Measurements from ENCODE around the gene LRFN2.
A peak's percentile ranks its signal among the peaks of the same experiment; 100 is the strongest.

LRFN2 gene

DNA sequence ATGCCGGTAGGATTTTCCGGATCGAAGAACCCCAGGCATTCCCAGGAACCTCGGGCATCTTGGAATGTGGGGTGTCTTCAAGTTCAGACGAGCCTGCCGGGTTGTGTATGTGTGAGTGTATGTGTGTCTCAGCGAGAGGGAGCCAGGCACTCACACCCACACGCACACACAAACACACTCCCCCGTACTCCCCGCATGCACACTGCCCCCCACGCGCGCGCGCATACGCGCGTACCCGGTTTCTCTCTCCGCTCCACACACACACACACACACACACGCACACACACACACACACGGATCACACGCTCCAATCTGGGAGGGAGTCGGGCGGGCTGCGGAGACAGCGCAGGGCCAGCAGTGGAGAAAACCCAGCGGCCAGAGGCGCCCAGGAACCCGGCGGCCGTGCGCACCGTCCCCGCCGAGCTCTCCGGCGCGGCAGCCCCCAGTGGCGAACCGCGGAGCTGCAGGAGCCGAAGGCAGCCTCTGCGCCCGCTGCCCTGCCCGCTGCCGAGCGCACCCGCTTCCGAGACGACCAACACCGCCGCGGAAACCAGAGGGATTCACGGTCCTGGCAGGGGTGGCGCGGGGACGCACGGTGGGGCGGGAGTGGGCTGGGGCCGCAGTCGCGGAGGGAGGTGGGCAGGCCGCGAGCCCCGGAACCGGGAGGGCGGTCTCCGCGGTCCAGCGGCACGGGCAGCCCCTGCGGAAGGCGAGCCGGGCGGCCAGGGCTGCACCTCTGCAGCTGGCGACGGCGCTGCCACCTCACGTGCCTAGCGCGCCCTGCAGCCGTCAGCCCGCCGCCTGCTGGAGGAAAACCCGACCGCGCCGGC lies at the start of gene LRFN2:
Gene LRFN2 (minus strand): TSS at position 125 of the 830 bp plus-strand sequence.
- DNase-seq = peak; percentile 61

DNA sequence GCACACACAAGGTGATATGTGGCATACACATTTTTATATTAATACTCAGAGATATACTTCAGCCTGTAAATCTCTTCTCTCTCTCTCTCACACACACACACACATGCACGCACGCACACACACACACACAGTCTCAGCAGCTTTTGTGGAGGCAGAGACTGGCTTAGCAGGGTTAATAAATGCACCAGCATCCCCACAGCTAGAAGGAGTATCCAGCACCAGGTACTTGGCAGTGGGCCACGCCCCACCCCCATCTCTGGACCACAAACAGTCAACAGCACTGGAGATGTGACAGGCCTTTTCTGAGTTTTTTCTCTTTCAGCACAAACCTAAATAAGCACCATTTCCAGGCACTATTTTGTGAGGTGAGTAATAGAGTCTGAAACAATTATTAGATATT lies 47.3 kb upstream of the LRFN2 start:
- DNase-seq = no peak

DNA sequence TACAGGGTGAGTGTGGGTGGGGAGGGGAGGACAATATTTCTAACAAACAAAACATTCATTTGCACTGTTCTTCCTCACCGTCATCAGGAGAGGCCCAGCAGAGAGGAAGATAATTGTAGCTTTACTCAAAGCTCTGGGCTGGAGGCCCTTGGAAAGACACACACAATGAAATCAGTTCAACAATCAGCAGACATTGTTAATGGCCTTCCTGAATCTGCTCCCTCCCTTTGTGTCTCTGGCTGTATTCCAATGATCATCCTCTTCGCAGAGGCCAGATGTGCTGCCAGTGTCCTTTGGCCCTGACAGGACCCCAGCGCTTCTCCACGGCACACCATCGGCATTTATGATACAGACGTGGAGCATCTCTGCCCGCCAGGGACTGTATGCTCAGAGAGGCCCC lies 44.6 kb upstream of the LRFN2 start:
- no peak for DNase-seq

DNA sequence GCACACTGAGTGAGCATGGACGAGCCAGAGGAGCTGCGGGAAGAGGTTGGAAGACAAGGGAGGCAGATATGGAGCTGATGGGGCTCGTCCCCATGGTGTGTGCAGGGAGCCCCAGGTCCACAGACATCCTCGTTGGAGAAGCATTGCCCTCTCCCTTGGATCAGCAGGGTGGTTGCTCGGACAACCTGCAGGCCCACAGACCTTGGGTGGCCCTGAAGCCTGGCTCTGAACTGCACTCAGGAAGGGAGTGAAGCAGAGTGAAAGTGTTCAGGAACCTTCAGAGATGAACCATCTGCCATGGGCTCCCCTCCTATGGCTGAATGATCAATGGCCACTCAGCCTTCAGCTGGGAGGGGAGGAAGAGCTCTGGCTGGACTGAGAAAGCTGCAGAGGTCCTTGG lies 43.3 kb upstream of the LRFN2 start:
- no peak for DNase-seq

DNA sequence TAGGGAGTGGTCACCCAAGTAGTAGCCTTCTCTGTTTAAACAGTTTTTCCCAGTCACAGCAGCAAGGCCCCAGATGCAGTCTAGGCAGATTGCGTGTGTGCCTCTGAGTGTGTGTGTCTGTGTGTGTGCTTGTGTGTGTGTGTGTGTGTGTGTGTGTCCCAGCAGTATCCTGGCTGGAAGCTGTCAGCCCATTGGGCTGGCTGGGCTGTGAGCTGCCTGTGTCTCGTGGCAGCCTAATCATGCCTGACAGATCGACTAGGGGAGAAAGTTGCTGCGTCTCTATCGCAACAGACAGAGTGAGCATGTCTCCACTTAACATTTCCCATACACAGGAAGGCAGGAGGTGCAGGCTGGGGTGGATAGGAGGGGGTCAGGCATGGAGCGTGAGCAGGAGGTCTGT lies 42.9 kb upstream of the LRFN2 start:
- DNase-seq = no peak

DNA sequence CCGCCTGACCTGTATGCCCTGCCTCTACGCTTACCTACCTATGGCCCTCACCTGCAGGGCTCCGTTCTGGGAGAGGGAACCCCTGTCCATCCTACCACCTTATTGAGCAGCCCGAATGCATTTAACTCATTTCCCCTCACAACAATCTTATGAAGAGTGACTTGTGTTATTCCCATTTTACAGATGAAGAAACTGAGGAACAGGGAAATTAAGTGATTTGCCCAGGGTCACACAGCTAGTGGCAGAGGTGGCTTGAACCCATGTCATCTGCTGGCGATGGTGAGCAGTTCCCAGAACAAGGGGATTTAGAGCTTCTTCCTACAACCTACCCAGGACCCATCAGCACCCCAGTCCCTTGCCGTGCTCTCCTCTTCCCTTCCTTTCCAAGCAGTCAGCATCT lies 42.3 kb upstream of the LRFN2 start:
- DNase-seq = no peak

DNA sequence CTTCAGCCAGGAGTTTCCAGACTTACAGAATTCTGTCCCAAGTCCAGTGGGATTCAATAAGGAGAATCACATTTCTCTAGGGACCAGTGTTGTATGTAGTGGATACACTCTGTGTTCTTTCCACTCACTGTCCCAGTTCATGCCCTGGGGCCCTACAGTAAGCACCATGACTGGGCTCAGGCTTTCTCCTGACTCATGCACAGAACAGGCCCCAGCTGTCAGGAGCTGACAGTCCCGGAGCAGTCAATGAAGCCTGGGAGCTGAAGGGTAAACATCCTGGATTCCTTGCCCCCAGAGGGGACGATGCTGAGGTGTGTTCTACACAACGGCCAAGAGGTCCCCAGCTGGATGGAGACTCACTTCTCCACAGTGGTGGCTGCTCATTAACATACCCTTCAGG lies 40.2 kb upstream of the LRFN2 start:
- DNase-seq = no peak

DNA sequence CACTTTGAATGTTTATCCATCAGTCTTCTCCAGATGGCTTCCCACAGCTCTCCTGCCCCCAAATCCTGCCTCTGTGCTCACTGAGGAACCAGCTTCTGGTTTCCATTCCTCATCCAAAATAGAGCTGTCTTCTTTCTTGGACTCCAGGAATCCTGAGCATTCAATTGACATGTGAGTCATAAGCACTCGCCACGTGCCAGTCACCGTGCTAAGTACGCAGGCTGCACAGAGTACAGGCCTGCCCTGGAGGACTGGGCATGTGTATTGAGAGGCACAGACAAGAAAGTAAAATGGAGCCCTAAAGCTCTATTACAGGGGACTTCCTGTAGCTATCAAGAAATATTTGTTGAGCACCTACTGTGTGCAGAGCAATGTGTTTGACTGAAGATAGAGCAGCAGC lies 39.7 kb upstream of the LRFN2 start:
- DNase-seq = no peak

DNA sequence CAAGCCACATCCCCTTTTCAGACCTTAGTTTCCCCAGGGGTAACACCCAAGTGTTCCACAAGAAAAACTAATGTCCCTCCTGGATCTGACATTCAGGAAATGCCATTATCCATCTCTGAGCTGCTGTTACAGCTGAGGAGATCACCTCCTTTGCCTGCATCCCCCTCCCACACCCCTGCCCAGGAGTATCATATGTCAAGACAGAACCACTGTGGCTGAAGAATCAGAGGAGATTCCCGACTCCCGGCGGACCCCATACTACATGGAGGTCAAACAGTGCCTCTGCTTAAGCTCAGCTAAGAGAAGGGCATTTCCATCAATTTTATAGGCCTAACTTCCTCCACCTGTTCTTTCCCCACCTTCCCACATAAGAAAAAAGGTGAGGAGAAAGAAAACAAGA lies 36.8 kb upstream of the LRFN2 start:
- DNase-seq = no peak

DNA sequence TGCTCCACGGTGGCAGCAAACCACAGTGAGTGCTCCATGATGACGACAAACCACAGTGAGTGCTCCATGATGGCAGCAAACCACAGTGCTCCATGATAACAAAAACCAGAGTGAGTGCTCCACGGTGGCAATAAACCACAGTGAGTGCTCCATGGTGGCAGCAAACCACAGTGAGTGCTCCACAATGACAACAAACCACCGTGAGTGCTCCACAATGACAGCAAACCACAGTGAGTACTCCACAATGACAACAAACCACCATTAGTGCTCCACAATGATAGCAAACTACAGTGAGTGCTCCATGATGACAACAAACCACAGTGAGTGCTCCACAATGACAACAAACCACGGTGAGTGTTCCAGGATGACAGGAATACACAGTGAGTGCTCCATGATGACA lies 36.0 kb upstream of the LRFN2 start:
- DNase-seq = no peak

DNA sequence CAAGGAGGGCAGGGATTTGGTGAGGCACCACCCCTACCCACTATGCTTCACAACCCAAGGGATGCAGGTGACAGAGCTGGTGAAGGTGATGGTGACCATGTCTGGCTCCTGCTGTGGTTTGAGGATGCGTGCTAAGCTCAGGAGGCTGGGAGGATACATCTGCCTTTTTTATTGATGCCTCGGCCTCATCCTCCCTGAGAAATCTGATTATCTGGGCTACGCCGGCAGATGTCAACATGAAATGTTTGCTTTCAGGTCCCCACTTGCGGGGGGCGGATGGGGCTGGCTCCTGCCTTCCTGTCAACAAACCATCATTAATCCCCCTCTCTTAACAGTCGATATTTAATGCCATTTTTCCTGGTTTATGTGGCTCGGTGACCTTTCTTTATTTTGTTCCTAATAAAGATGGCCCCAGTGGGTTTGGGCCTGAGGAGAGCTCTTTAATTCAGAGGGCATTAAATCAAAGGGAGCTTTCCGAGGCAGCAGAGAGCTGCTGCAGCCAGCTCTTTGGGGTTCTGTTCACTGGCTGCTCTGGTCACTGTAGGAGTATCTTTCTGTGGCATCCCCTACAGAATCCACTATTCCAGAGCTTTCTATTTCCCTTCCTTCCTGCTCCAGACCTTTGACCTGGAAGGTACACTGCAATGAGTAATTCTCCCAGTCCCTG lies 33.5 kb upstream of the LRFN2 start:
- DNase-seq = no peak

DNA sequence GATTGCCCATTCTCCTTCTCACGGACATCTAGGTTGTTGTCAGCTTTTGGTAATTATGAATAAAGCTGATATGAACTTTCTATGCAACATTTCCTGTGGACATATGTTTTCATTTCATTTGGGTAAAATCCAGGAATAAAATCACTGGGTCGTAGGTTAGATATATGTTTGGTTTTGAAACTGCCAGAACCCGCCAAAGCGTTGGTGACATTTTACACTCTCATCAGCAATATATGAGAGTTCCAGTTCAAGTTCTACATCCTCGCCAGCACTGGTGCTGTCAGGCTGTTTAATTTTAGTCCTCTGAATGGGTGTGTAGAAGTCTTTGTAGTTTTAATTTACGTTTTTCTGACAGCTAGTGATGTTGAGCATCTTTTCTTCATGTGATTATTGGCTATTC lies 27.5 kb upstream of the LRFN2 start:
- DNase-seq = no peak

DNA sequence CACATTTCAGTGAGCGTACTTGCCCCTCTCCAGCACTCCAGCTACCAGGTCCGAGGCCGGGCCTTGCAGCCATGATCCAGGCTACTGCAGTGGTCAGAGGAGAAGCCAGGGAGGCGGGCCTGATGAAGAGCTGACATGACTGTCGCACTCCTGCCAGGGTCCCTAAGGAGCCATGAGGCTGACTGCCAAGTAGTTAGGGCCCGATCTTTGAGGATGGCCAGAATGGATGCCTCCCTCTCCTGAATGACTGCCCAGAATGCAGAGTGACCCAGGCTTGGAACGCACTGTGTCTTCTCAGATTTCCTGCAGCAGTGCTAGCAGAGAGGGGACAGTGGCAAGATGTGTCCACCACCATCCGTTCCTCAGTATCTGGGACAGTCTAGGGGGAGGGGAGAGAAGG lies 24.7 kb upstream of the LRFN2 start:
- DNase-seq = no peak

DNA sequence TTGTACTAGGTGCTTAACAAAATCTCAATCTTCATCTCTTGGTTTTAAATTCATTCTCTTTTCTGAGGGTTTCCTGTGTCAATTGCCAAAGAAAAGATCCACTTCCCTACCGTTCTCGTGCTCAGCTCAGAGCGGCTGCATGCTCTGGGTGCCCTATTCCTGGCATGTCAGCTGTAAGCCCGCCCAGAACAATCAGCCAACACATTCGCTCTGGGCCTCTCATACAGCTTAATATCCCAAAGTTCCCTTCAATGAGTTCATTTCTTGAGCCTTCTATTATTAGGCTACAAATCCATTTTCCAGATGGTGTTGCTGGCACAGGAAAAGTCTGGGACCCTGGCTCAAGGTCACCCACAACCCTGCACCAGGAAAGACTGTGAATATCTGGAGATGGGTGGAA lies 24.3 kb upstream of the LRFN2 start:
- DNase-seq = no peak

DNA sequence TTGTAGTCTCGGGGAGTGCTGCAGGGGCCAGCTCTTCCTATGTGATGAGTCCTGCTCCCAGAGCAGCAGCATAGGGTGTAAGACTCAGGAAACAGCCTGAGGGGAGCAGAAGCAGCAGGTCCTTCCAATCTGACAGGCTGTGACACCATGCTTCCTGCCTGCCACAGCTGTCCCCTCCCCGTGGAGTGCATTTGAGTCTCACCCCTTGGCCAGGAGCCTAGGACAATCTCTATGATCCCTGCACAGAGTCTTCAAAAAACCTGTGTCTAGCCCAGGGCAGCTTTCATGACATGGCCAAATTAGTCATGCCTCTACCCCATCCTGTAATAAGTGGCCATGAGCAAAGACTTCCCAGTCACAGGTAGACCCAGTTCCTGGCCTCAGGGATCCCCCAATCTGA lies 23.1 kb upstream of the LRFN2 start:
- no peak for DNase-seq

DNA sequence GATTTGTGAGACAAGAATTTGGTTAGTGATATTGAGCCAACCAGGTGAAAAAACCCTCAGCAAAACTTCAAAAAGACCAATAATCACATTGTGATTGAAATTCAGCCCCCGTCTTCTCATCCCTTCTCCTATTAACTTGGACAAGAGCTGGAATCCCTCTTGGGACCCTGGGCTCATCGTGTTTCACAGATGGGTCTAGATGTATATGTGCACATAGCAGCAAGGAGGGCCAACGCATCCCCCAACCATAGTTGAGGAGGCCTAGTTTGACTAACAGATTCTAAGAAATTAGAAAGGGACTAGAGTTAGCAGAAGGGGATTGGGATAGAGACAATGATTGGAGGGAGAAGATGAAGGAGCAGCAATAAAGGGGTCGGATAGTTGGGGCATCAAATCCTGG lies 19.8 kb upstream of the LRFN2 start:
- no peak for DNase-seq

DNA sequence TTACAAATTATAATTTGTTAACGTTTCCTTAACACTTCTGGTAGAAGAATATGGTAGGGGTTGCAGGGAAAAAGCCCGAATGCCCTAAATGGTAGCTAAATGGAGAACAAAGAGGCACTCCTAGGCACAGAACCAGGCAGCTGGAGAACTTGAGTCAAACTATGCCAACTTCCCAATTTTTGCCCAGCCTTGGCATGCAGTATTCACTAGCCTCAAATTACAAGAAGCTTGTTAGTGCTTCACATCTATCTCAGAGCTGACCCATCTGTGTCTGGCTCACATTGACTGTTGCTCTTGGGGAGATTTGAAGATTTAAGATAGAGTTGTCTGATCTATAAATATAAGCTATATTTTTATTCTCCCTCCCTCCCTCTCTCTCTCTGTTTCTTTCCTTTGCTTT lies 19.4 kb upstream of the LRFN2 start:
- DNase-seq = no peak

DNA sequence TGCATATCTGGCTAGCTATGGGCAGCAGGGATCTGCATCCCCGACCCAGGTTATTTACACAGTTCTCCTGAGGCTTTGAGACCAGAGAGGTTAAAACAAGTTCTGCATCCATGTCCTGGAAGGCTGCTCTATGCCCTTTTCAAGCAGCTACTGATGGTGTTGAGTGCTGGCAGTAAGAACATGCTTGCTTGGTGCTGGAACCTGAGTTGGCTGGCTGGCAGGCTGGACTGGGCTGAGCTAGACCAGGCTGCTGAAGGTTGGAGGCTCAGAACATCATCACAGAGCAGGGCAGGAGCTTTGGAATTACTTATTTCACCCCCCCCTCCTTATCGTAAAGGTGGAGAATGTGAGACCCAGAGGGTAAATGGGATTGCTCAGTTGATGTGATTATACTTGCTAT lies 16.9 kb upstream of the LRFN2 start:
- no peak for DNase-seq

DNA sequence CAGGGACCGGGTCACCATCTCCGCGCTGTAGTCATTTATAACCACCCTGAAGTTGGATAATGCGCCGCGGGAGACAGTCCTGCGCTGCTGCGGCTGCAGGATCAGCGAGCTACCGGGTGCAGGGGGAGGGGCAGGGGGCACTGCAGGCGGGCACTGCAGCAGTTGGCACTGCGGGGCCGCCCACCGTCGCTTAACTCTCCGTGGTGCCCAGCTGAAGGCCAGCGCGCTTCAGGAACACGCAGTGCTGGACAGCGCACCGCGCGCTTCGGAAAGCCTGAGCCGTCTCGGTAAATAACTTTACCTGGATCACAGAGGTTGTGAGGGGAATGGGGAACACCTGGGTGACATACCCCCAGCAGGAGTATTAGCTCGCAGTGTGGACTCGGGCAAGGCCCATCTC lies 12.4 kb upstream of the LRFN2 start:
- peak; percentile 14 for DNase-seq

DNA sequence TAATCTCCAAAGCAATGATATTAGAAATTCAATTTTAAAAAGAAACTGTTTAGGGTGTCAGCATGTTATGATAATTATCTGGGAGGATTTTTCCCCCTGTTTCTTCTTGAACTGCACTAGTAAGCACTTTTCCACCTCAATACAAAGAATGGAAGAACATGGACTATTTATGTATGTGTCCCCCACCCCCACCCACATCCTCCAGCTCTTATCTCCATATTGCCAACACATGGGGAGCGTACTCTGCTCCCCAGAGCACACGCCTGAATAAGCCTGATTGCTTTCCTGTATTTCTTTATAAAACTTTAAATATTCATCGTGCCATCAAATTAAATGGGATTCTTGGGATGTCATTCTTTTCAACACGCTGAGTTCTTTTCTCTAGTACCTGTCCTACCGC lies 11.4 kb upstream of the LRFN2 start:
- DNase-seq = no peak

DNA sequence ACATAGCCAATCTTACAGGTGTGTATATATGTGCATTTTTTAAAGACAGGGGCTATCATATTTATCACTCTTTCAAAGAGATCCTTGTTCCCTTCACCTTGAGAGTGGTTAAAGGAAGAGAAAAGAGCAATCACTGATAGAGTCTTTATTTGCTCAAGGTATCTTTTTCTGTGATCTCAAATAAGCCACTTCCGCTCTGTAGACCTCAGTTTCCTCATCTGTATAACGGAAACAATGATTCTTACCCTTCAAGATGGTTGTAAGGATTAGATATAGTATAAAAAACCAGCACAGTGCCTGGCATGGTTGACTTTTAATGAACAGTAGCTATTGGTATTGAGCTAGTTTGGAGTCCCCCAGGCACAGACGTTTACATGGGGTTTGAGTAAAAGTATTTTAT lies 10.1 kb upstream of the LRFN2 start:
- no peak for DNase-seq

DNA sequence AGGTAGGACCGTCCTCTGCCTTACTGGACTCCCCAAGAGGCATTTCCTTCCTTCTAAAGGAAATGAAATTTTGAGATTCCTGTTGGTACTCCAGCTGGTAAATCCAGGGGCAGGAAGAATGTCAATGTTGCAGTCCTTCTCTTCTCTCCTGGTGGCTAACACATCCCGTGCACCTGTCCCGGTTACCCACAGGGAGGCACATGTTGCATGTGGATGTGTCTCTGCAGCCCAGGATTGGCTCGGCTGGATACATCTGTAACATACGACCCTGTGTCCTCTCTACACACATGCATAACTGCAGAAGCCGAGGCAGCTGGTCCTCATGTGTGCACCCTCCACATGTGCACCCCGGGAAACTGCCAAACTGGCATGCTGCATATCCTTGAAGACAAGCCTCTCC lies 1.3 kb upstream of the LRFN2 start:
- DNase-seq = no peak

DNA sequence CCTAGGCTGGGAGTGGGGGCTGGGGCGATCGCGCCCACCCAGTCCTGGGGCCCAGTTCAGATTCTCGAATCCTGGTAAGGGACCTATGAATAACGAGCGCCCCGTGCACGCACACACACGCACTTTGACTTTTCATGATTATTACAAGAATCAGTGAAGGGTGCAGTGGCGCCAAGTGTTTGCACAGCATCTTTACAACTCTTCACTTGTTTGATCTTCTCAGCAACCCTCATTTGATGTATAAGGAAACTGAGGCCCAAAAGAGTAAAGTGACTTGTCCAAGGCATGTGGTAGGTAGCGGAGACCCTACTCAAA lies 863 bp upstream of the LRFN2 start:
- no peak for DNase-seq

DNA sequence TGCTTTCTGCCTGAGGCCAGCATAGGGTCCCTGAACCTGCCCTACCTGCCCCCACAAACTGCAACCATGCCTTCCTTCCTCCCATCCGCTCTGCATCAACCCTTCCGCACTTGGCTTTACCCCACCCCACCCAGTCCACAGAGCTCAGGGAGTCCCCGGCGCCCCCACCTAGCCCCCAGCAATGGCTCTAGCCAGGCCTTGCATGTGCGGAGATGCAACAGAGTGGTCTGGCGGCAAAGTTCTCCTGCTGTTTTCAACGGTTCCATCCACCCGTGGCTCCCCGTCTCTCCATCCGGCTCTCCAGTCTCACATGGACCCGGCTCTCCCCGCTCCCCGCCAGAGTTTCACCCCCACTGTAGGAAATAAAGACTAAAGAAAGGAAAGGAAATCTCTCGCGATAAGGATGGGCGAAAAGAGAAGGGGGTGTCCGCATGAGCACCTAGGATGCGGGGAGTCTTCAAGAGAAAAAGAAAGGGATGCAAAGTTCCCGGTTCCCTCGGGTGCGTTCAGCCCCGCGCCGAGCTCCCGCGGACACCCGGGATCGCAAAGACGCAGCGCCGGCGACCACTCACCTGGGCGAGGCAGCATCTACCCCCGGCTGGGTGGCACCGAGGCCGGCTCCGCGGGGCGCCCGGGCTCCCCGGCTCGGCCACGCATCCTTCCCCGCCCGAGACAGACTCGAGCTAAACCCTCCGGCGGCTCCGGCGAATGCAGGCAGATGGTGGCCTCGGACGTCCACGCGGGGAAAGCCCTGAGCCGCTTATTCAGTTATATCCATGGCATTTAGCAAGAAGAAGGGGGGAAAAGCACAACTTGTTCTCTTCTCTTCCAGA lies 579 bp downstream of the LRFN2 start:
- no peak for DNase-seq

Measured in kidney glomerular epithelial cell (primary cell).